K562 (cell line): ENCODE measurements around the gene SDS. TPM values are rescaled to one million over a fixed set of nuclear protein-coding genes. Genes with fewer than 3 reads are reported as not detected.

Source experiments
- ATAC-seq: fragments of 200-7000 bp; cut with Tn5 transposase; 3 replicates; pipeline ENCODE4 v1.9.1; 2020; ENCODE audit warnings: moderate library complexity
- BruUV-seq: library from RNA; stranded (reverse); fragments of 400-500 nt; replicated peaks from 2 replicates; lab custom pipeline; 2021; lab: Mats Ljungman, UMichigan
- CTCF ChIA-PET: fragments of 300-600 bp; formaldehyde crosslinking; extraction: SDS; loops from one replicate; lab custom pipeline; 2021; ENCODE audit warnings: low intra/inter-chr PET ratio; lab: Yijun Ruan, JAX
- POLR2A ChIA-PET: fragments of 300-600, 350-650 bp; sonication (Branson Sonifier 250); formaldehyde crosslinking; extraction: SDS; loops from one replicate; lab custom pipeline; 2021; ENCODE audit warnings: antibody characterized with exemption, inconsistent platforms; lab: Yijun Ruan, JAX
- DNase-seq, 4 experiments: peaks; one replicate each; pipeline versions ENCODE4 v3.0.0 to v3.0.0-alpha.2; 2011 to 2018; ENCODE audit warnings: low spot score in 3 of 4, mixed read lengths in 3 of 4; ENCODE audit errors: extremely low read depth in 1 of 4
- FAIRE-seq: peaks from 2 replicates; lab custom pipeline; 2011; peaks lifted over from hg19 to GRCh38; lab: Jason Lieb, UNC
- H2AFZ ChIP-seq: 2 replicates; pipeline ENCODE4 v1.6.0; 2011; ENCODE audit warnings: low read depth, low read length, control low read depth, inconsistent platforms
- H3K27ac ChIP-seq: fragments of 200-600 bp; 3 replicates; pipeline ENCODE4 v1.8.0; 2011; ENCODE audit warnings: low read depth, mild to moderate bottlenecking, control low read depth, inconsistent platforms, low read length, moderate library complexity, mixed read lengths; ENCODE audit errors: extremely low read depth
- H3K27me3 ChIP-seq, 2 experiments: fragments of 300-600 bp in 1 of 2; 2 replicates in 1 of 2; 3 replicates in 1 of 2; pipeline versions ENCODE4 v1.6.0 to v1.8.0; 2011; ENCODE audit warnings: inconsistent platforms in 2 of 2, low read length in 2 of 2, mild to moderate bottlenecking in 1 of 2, mixed read lengths in 1 of 2, moderate library complexity in 1 of 2; ENCODE audit not compliant: control insufficient read depth in 2 of 2, insufficient read depth in 2 of 2
- H3K36me3 ChIP-seq: fragments of 300-600 bp; 3 replicates; pipeline ENCODE4 v1.8.0; 2011; ENCODE audit warnings: mild to moderate bottlenecking, low read length, inconsistent platforms; ENCODE audit not compliant: control insufficient read depth, insufficient read depth
- H3K4me1 ChIP-seq, 2 experiments: fragments of 200-600 bp in 1 of 2; replicated peaks in 1 of 2; 2 replicates in 1 of 2; 3 replicates in 1 of 2; pipeline versions ENCODE4 v1.5.1 to v1.8.0; 2011; ENCODE audit warnings: inconsistent platforms in 2 of 2, low read length in 2 of 2, mild to moderate bottlenecking in 1 of 2, mixed read lengths in 1 of 2, moderate library complexity in 1 of 2; ENCODE audit not compliant: control insufficient read depth in 2 of 2, insufficient read depth in 2 of 2
- H3K4me2 ChIP-seq: 2 replicates; pipeline ENCODE4 v1.6.1; 2011; ENCODE audit warnings: low read length, control low read depth, inconsistent platforms, mixed read lengths; ENCODE audit not compliant: insufficient read depth
- H3K4me3 ChIP-seq: fragments of 200-600 bp; sonication (generic), shearing (Covaris generic); 2 replicates; pipeline ENCODE4 v1.5.1; 2016; ENCODE audit warnings: control low read depth, inconsistent platforms
- H3K79me2 ChIP-seq: fragments of 200-600 bp; 3 replicates; pipeline ENCODE4 v1.8.0; 2011; ENCODE audit warnings: low read length, inconsistent platforms; ENCODE audit not compliant: control insufficient read depth, insufficient read depth
- H3K9ac ChIP-seq, 2 experiments: 2 replicates each; pipeline versions ENCODE4 v1.6.0 to v1.6.1; 2011; ENCODE audit warnings: low read depth in 2 of 2, low read length in 2 of 2, control low read depth in 1 of 2, inconsistent platforms in 1 of 2, mild to moderate bottlenecking in 1 of 2, mixed read lengths in 1 of 2; ENCODE audit not compliant: insufficient read depth in 1 of 2
- H3K9me1 ChIP-seq: one replicate; pipeline ENCODE4 v1.6.0; 2011; ENCODE audit warnings: inconsistent platforms, mild to moderate bottlenecking, low read length, moderate library complexity; ENCODE audit not compliant: control insufficient read depth, insufficient read depth
- H3K9me3 ChIP-seq: replicated peaks from 2 replicates; pipeline ENCODE4 v1.5.1; 2011; ENCODE audit warnings: low read depth, low read length, inconsistent platforms; ENCODE audit not compliant: control insufficient read depth, insufficient read depth
- H4K20me1 ChIP-seq: replicated peaks from 2 replicates; pipeline ENCODE4 v1.6.1; 2011; ENCODE audit warnings: low read length, inconsistent platforms, mixed read lengths; ENCODE audit not compliant: control insufficient read depth, insufficient read depth
- BCL6 ChIP-seq: fragments of 250-450 bp; sonication (Bioruptor Pico); IDR thresholded peaks from 2 replicates; pipeline ENCODE4 v1.4.0; 2020
- JUNB ChIP-seq: fragments of 450-650 bp; formaldehyde crosslinking; conservative IDR thresholded peaks from 2 replicates; pipeline ENCODE4 v1.4.0; 2020; ENCODE audit warnings: mild to moderate bottlenecking
- NFIC ChIP-seq: fragments of 450-650 bp; IDR thresholded peaks from 2 replicates; pipeline ENCODE4 v1.6.1; 2017; ENCODE audit warnings: mild to moderate bottlenecking, inconsistent platforms
- WGBS: fragments of 100-300 bp; shearing (Covaris generic); methylation state at CpG from one replicate; pipeline ENCODE4 v1.1.6; 2016; ENCODE audit warnings: low coverage, mixed read lengths; ENCODE audit not compliant: insufficient coverage; ENCODE audit errors: missing lambda C conversion rate; 5-methylcytosine and 5-hydroxymethylcytosine counted together
- in situ Hi-C: fragments of 300-500 bp; cut with MboI; formaldehyde crosslinking; loops from 4 replicates; pipeline ENCODE4 v1.15.0; 2018; ENCODE audit warnings: inconsistent platforms, mixed read lengths
- intact Hi-C: fragments of 100-400 bp; cut with micrococcal nuclease; formaldehyde crosslinking; loops from 2 replicates; pipeline ENCODE4 v1.14.2; 2022
- polyA plus RNA-seq, 8 experiments: library from polyadenylated mRNA; depleted of rRNA in 4 of 8; stranded (reverse) in 5 of 8; unstranded in 3 of 8; fragments of >200 nt; fragmentation: Nextera tagmentation in 2 of 8; fragmentation: Illumina TruSeq in 1 of 8; extraction: Ambion mirVana in 2 of 8; extraction: Trizol in 1 of 8; gene quantifications; 2 replicates each; pipeline versions ENCODE4 v1.2.1 to v1.2.3, GENCODE V29; 2011 to 2014; ENCODE audit warnings: inconsistent platforms in 1 of 8, missing spikeins in 1 of 8
- total RNA-seq, 7 experiments: library from RNA; depleted of rRNA in 6 of 7; stranded (reverse); fragments of >200 nt in 6 of 7; fragmentation: Illumina TruSeq in 2 of 7; extraction: Trizol in 2 of 7; gene quantifications; 2 replicates each; pipeline versions ENCODE4 v1.2.1 to v1.2.3, GENCODE V29; 2011 to 2021; ENCODE audit warnings: low replicate concordance in 1 of 7
- TF ChIP-seq, protein P1 (sequence below): sonication (generic); formaldehyde crosslinking; IDR thresholded peaks from 2 replicates; pipeline ENCODE4 v1.8.0; 2022; ENCODE audit warnings: mild to moderate bottlenecking, missing genetic modification reagents
- TF ChIP-seq, protein P2 (sequence below), 2 experiments: fragments of 450-650 bp; formaldehyde crosslinking in 1 of 2; IDR thresholded peaks; 2 replicates each; pipeline versions ENCODE4 v1.4.0 to v1.6.1; 2014 to 2020; ENCODE audit warnings: mild to moderate bottlenecking in 2 of 2, borderline replicate concordance in 1 of 2, low read depth in 1 of 2

The SDS gene
- total and polyA plus RNA-seq, 9 of the 15 experiments (the other 6 are each of a cell fraction or from before 2014, with no cell fraction given): 0.07 to 1.1 (median 0.12) TPM; not detected in 1

DNA sequence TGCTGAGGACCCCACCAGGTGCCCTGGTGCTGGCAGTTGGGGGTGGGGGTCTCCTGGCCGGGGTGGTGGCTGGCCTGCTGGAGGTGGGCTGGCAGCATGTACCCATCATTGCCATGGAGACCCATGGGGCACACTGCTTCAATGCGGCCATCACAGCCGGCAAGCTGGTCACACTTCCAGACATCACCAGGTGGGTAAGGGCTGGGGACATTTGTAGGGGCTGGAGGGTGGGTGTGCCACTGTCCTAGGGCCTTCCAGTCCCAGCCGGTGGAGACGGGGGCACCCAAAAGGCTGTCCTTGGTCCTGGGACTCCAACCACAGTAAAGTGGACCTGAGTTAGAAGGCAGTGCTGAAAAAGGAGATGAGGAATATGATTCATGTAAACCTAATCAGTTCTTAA lies 31.7 kb upstream of the SDS start:
- DNase-seq (no peak), ATAC-seq (no peak), FAIRE-seq (no peak)
- Histone ChIP-seq H3K9me3 (no peaks in the 10 kb centered on the region), H2AFZ (no peak overlapping the region), H3K36me3 (no peaks in the 10 kb centered on the region), H3K27me3 (peaks cover 3 to 18% of the 10 kb centered on the region in 2 experiments; a peak in 3 of 5 replicates), H3K4me1 (peaks cover 0 to 3% of the 10 kb centered on the region in 2 experiments; a peak in 1 of 5 replicates), H3K4me2 (no peak overlapping the region), H4K20me1 (no peaks in the 10 kb centered on the region), H3K9ac (no peak overlapping the region), H3K27ac (no peak overlapping the region), H3K4me3 (no peak overlapping the region), H3K9me1 (no peaks in the 10 kb centered on the region), H3K79me2 (no peaks in the 10 kb centered on the region)
- WGBS: 7% methylated on average over 3 of the region's 5 CpGs
- intact Hi-C loops (no loop called here), in situ Hi-C loops (no loop called here)
- BruUV-seq: no TSS peak
- CTCF ChIA-PET: no interaction called here
- POLR2A ChIA-PET: interaction anchor here (0.6 kb wide), 1 partner anchor 208 kb away, joined by 3 read pairs; no protein-coding TSS in a partner anchor
- TF ChIP-seq JUNB (no peak), BCL6 (CRISPR knock-in tag) (no peak), NFIC (no peak)
- TF ChIP-seq, protein P1, sequence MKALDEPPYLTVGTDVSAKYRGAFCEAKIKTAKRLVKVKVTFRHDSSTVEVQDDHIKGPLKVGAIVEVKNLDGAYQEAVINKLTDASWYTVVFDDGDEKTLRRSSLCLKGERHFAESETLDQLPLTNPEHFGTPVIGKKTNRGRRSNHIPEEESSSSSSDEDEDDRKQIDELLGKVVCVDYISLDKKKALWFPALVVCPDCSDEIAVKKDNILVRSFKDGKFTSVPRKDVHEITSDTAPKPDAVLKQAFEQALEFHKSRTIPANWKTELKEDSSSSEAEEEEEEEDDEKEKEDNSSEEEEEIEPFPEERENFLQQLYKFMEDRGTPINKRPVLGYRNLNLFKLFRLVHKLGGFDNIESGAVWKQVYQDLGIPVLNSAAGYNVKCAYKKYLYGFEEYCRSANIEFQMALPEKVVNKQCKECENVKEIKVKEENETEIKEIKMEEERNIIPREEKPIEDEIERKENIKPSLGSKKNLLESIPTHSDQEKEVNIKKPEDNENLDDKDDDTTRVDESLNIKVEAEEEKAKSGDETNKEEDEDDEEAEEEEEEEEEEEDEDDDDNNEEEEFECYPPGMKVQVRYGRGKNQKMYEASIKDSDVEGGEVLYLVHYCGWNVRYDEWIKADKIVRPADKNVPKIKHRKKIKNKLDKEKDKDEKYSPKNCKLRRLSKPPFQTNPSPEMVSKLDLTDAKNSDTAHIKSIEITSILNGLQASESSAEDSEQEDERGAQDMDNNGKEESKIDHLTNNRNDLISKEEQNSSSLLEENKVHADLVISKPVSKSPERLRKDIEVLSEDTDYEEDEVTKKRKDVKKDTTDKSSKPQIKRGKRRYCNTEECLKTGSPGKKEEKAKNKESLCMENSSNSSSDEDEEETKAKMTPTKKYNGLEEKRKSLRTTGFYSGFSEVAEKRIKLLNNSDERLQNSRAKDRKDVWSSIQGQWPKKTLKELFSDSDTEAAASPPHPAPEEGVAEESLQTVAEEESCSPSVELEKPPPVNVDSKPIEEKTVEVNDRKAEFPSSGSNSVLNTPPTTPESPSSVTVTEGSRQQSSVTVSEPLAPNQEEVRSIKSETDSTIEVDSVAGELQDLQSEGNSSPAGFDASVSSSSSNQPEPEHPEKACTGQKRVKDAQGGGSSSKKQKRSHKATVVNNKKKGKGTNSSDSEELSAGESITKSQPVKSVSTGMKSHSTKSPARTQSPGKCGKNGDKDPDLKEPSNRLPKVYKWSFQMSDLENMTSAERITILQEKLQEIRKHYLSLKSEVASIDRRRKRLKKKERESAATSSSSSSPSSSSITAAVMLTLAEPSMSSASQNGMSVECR (CRISPR knock-in tag): no peak
- TF ChIP-seq, protein P2, sequence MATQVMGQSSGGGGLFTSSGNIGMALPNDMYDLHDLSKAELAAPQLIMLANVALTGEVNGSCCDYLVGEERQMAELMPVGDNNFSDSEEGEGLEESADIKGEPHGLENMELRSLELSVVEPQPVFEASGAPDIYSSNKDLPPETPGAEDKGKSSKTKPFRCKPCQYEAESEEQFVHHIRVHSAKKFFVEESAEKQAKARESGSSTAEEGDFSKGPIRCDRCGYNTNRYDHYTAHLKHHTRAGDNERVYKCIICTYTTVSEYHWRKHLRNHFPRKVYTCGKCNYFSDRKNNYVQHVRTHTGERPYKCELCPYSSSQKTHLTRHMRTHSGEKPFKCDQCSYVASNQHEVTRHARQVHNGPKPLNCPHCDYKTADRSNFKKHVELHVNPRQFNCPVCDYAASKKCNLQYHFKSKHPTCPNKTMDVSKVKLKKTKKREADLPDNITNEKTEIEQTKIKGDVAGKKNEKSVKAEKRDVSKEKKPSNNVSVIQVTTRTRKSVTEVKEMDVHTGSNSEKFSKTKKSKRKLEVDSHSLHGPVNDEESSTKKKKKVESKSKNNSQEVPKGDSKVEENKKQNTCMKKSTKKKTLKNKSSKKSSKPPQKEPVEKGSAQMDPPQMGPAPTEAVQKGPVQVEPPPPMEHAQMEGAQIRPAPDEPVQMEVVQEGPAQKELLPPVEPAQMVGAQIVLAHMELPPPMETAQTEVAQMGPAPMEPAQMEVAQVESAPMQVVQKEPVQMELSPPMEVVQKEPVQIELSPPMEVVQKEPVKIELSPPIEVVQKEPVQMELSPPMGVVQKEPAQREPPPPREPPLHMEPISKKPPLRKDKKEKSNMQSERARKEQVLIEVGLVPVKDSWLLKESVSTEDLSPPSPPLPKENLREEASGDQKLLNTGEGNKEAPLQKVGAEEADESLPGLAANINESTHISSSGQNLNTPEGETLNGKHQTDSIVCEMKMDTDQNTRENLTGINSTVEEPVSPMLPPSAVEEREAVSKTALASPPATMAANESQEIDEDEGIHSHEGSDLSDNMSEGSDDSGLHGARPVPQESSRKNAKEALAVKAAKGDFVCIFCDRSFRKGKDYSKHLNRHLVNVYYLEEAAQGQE (IDR thresholded peaks at IDR 0.05; ENCODE audit: borderline replicate concordance): 0 out of 2 replicates have a peak, but pooled peaks have one; percentile 8
- TF ChIP-seq, protein P2 (CRISPR knock-in tag; IDR thresholded peaks at IDR 0.05; ENCODE audit: low read depth): no peak
